ENCODE measurements around the gene MTG1. TPM values are rescaled to one million over a fixed set of nuclear protein-coding genes. Genes with fewer than 3 reads are reported as not detected.
"Not testable (repeated sequence)": the region's sequence is repeated elsewhere in the genome, so short reads cannot be mapped to it uniquely, and the experiment has no call there.

The MTG1 gene
- total and polyA plus RNA-seq, 2 donors: 32.0 to 34.5 TPM

GRCh38 chr10:133405844-133406527 lies 12.0 kb downstream of the MTG1 start:
- no peaks in the 10 kb centered on the region for H3K36me3 ChIP-seq (ENCODE audit: insufficient read depth)
- WGBS: 94% methylated on average over 8 of the region's 8 CpGs
- no peaks in the 10 kb centered on the region for H3K4me1 ChIP-seq (ENCODE audit: insufficient read depth)
- no peak for DNase-seq (ENCODE audit: extremely low spot score)
- H3K4me3 ChIP-seq (ENCODE audit: low read depth, low read length): no peak overlapping the region
- H3K27ac ChIP-seq (ENCODE audit: low read depth): no peak overlapping the region

DNA sequence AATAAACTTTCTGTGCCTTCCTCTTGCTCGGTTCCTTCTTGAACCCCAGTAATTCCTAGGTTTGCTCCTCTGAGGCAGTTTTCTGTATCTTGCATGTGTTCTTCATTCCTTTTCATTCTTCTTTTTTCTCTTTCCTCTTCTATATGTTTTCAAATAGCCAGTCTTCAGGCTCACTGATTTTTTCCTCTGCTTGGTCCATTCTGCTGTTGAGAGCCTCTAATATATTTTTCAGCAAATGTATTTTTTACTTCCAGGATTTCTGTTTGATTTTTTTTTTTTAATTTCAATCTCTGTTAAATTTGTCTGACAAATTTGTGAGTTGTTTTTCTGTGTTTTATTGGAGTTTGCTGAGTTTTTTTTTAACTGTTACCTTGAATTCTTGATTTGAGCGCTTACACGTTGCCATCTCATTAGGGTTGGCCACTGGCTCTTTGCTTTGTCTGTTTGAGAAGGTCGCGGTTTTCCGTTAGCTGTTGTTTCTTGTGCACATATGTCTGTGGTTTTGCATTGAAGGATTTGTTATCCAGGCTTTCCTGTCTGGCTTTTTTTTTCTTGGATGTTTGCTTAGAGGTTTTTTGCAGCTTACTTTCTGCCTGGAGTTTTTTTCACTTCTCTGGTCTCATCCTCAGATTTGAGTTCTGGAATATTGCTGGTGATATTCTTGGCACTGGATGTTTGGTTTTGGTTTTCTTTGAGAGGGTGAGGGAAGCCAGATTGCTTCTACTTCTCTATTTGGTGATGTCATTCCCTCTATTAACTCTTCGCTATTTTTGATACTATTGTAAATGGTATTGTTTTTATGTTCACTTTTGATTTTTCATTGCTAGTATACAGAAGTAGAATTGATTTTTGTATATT lies 17.8 kb downstream of the MTG1 start:
- 97% methylated on average over 7 of the region's 7 CpGs for WGBS
- Histone ChIP-seq H3K4me1 (ENCODE audit: insufficient read depth) (no peaks in the 10 kb centered on the region), H3K27ac (ENCODE audit: low read depth) (no peak overlapping the region), H3K36me3 (ENCODE audit: insufficient read depth) (no peaks in the 10 kb centered on the region), H3K4me3 (ENCODE audit: low read depth, low read length) (no peak overlapping the region)
- DNase-seq (ENCODE audit: extremely low spot score): no peak

GRCh38 chr10:133412381-133412711 lies 18.4 kb downstream of the MTG1 start:
- Histone ChIP-seq H3K27ac (ENCODE audit: low read depth) (no peak overlapping the region), H3K4me3 (ENCODE audit: low read depth, low read length) (no peak overlapping the region), H3K4me1 (ENCODE audit: insufficient read depth) (no peaks in the 10 kb centered on the region), H3K36me3 (ENCODE audit: insufficient read depth) (no peaks in the 10 kb centered on the region)
- no peak for DNase-seq (ENCODE audit: extremely low spot score)

DNA sequence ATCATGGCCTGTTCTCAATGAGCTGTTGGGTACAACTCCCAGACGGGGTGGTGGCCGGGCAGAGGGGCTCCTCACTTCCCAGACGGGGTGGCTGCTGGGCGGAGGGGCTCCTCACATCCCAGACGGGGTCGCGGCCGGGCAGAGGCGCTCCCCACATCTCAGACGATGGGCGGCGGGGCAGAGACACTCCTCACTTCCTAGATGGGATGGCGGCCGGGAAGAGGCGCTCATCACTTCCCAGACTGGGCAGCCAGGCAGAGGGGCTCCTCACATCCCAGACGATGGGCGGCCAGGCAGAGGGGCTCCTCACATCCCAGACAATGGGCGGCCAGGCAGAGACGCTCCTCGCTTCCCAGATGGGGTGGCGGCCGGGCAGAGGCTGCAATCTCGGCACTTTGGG lies 20.4 kb downstream of the MTG1 start:
- H3K4me3 ChIP-seq (ENCODE audit: low read depth, low read length); DNase-seq (ENCODE audit: extremely low spot score); H3K36me3 ChIP-seq (ENCODE audit: insufficient read depth); H3K4me1 ChIP-seq (ENCODE audit: insufficient read depth); H3K27ac ChIP-seq (ENCODE audit: low read depth): not testable (repeated sequence)
- WGBS: 98% methylated on average over 22 of the region's 23 CpGs

- H3K27ac ChIP-seq (ENCODE audit: low read depth): no peak overlapping the region
- no peaks in the 10 kb centered on the region for H3K36me3 ChIP-seq (ENCODE audit: insufficient read depth)
- H3K4me3 ChIP-seq (ENCODE audit: low read depth, low read length): no peak overlapping the region
- H3K4me1 ChIP-seq (ENCODE audit: insufficient read depth): no peaks in the 10 kb centered on the region
- DNase-seq (ENCODE audit: extremely low spot score): no peak
- WGBS: 96% methylated on average over 25 of the region's 25 CpGs
Observed at GRCh38 chr10:133415752-133416151, 21.8 kb downstream of the MTG1 start.

DNA sequence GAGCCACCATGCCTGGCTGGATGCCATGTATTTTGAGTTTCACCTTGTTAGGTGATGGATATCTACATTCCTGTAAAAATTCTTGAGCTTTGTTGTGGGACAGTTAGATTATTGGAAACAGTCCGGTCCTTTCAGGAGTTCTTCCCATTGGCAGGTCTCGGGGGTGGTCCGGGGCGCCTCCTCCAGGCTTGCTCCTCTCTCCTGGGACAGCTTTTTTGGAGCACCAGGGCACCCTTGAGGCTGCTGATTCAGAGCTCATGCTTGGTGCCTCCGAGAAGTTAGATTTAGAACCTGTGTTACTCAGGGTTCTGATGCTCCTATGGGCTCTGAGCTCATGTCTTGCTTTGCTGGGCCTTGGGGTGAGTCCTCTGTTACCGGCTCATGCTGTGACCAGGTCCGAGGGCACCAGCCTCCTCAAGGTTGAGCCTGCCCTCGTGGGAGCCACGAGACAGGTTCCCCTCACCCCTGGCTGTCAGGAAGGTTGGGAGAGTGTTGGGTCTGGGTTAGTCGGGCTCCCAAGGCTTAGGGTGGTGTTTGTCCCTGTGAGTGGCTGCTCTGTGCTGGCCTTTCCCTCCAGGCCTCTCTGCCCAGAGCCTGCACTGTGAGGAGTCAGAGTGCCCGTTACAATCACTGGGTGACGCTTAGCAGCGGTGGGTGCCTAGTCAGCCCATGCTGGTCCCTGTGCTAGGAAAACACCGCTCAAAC lies 24.5 kb downstream of the MTG1 start:
- WGBS: 94% methylated on average over 14 of the region's 14 CpGs
- no peak for DNase-seq (ENCODE audit: extremely low spot score)
- H3K36me3 ChIP-seq (ENCODE audit: insufficient read depth): no peaks in the 10 kb centered on the region

GRCh38 chr10:133419211-133419950 lies 25.4 kb downstream of the MTG1 start:
- WGBS: 91% methylated on average over 34 of the region's 34 CpGs
- H3K4me1 ChIP-seq (ENCODE audit: insufficient read depth): no peaks in the 10 kb centered on the region
- no peak overlapping the region for H3K4me3 ChIP-seq (ENCODE audit: low read depth, low read length)
- no peak for DNase-seq (ENCODE audit: extremely low spot score)
- H3K36me3 ChIP-seq (ENCODE audit: insufficient read depth): no peaks in the 10 kb centered on the region
- no peak overlapping the region for H3K27ac ChIP-seq (ENCODE audit: low read depth)

More for the DNA sequence above, 24.5 kb downstream of the MTG1 start:
- H3K27ac ChIP-seq (ENCODE audit: low read depth): no peak overlapping the region
- no peak overlapping the region for H3K4me3 ChIP-seq (ENCODE audit: low read depth, low read length)
- no peaks in the 10 kb centered on the region for H3K4me1 ChIP-seq (ENCODE audit: insufficient read depth)

DNA sequence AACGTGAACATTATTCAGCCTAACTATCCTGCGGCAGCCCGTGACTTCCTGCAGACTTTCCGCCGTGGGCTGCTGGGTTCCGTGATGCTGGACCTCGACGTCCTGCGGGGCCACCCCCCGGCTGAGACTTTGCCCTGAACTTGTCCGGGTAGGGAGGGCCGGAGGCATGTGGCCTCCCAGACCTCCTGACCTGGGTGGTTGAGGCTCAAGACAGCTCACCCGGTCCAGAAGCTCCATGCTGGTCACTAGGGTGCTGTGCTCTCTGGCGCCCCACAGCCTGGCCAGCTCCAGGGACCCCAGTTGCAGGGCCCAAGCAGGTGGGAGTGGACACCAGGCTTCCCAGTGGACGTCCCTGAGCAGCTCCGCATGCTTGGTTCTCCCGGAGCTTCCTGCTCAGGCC lies 26.1 kb downstream of the MTG1 start:
- 92% methylated on average over 17 of the region's 17 CpGs for WGBS
- Histone ChIP-seq H3K36me3 (ENCODE audit: insufficient read depth) (no peaks in the 10 kb centered on the region), H3K27ac (ENCODE audit: low read depth) (no peak overlapping the region), H3K4me1 (ENCODE audit: insufficient read depth) (no peaks in the 10 kb centered on the region), H3K4me3 (ENCODE audit: low read depth, low read length) (no peak overlapping the region)
- no peak for DNase-seq (ENCODE audit: extremely low spot score)

- 92% methylated on average over 6 of the region's 6 CpGs for WGBS
- no peak overlapping the region for H3K4me3 ChIP-seq (ENCODE audit: low read depth, low read length)
- no peaks in the 10 kb centered on the region for H3K36me3 ChIP-seq (ENCODE audit: insufficient read depth)
- no peaks in the 10 kb centered on the region for H3K4me1 ChIP-seq (ENCODE audit: insufficient read depth)
- no peak overlapping the region for H3K27ac ChIP-seq (ENCODE audit: low read depth)
- DNase-seq (ENCODE audit: extremely low spot score): no peak
Observed at GRCh38 chr10:133420579-133420978, 26.6 kb downstream of the MTG1 start.

DNA sequence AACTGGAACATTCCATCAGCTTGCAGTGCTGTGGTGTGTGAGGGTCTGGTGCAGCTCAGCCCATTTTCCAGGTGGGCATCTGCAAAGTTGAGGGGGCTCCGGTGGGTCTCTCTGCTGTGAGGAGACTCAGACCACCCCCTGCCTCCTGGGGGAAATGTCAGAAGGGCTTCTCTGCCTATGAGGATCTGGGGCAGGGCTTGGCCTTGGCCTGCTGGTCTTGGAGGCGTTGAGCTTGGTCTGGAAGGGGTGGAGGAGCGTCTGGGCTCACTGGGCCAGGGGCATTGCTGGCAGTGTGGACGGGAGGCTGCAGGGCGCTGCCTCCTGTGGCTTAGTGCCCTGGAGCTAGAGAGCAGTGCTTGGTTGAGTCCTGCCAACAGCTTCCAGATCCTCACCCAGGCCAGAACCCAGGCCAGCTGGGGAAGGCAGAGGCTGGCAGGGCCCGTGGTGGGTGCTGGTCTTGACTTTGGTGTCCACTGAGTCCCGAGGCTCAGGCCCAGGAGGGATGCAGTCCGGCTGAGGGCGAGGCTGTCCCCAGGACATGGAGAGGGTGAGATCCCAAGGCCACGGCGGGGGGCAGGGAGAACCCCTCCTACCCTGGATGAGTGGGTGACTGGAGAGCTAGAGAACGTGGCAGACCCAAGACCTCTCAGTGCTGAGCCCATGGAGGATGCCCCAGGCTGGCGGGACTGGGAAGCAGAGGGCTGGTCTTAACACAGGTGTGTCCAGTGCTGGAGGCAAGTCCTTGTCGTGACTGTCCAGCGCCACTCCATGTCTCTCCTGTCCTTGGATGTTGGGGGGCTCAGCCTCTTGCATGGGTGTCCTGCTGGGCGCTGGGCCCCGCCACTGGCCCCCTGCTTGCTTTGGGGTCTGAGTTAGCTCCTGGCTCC lies 27.6 kb downstream of the MTG1 start:
- Histone ChIP-seq H3K4me3 (ENCODE audit: low read depth, low read length) (no peak overlapping the region), H3K36me3 (ENCODE audit: insufficient read depth) (no peaks in the 10 kb centered on the region), H3K27ac (ENCODE audit: low read depth) (no peak overlapping the region), H3K4me1 (ENCODE audit: insufficient read depth) (no peaks in the 10 kb centered on the region)
- 81% methylated on average over 17 of the region's 17 CpGs for WGBS
- no peak for DNase-seq (ENCODE audit: extremely low spot score)

- WGBS: 85% methylated on average over 16 of the region's 16 CpGs
- DNase-seq (ENCODE audit: extremely low spot score): no peak
Observed at GRCh38 chr10:133422223-133422806, 28.4 kb downstream of the MTG1 start.

More at GRCh38 chr10:133422223-133422806, 28.4 kb downstream of the MTG1 start:
- Histone ChIP-seq H3K4me1 (ENCODE audit: insufficient read depth) (no peaks in the 10 kb centered on the region), H3K36me3 (ENCODE audit: insufficient read depth) (no peaks in the 10 kb centered on the region), H3K4me3 (ENCODE audit: low read depth, low read length) (no peak overlapping the region), H3K27ac (ENCODE audit: low read depth) (no peak overlapping the region)

All from urinary bladder (tissue), 4 donors.